ACC112 (cell line): Measurements from ENCODE around the gene ARID1B.

Source experiments
- H2AFZ ChIP-seq: fragments of 200-600 bp; sonication (generic); one replicate; pipeline ENCODE4 v1.6.0; 2017; ENCODE audit warnings: antibody characterized with exemption, low read length; ENCODE audit not compliant: unreplicated experiment
- H3K27ac ChIP-seq: fragments of 200-600 bp; sonication (generic); 2 replicates; pipeline ENCODE4 v1.5.1; 2014; ENCODE audit warnings: low read depth, mild to moderate bottlenecking, antibody characterized with exemption, low read length, moderate library complexity
- H3K27me3 ChIP-seq: fragments of 200-600 bp; sonication (generic); 2 replicates; pipeline ENCODE4 v1.6.1; 2014; ENCODE audit warnings: mild to moderate bottlenecking, antibody characterized with exemption, low read length, moderate library complexity, mixed read lengths; ENCODE audit not compliant: insufficient read depth
- H3K36me3 ChIP-seq: fragments of 200-600 bp; sonication (generic); 2 replicates; pipeline ENCODE4 v1.6.1; 2016; ENCODE audit warnings: mild to moderate bottlenecking, antibody characterized with exemption, low read length, moderate library complexity, mixed read lengths; ENCODE audit not compliant: insufficient read depth
- H3K4me1 ChIP-seq: fragments of 200-600 bp; sonication (generic); one replicate; pipeline ENCODE4 v1.6.1; 2016; ENCODE audit warnings: low read length, mixed read lengths; ENCODE audit not compliant: insufficient read depth, unreplicated experiment, control insufficient read depth
- H3K4me3 ChIP-seq: fragments of 200-600 bp; sonication (generic); 2 replicates; pipeline ENCODE4 v1.5.1; 2014; ENCODE audit warnings: mild to moderate bottlenecking, low read depth, low read length
- H3K79me2 ChIP-seq: fragments of 200-600 bp; sonication (generic); one replicate; pipeline ENCODE4 v1.6.0; 2016; ENCODE audit warnings: low read length; ENCODE audit not compliant: control insufficient read depth, unreplicated experiment, insufficient read depth

Gene ARID1B

GRCh38 chr6:156868385-156868784 is 91.2 kb downstream of the ARID1B start:
- Histone ChIP-seq H3K79me2 (peaks cover 66% of the 10 kb centered on the region), H2AFZ (no peak overlapping the region), H3K27ac (no peak overlapping the region), H3K27me3 (no peaks in the 10 kb centered on the region), H3K36me3 (no peaks in the 10 kb centered on the region), H3K4me1 (peaks cover 16% of the 10 kb centered on the region), H3K4me3 (no peak overlapping the region)

GRCh38 chr6:156869980-156870398 is 92.8 kb downstream of the ARID1B start:
- H3K27ac ChIP-seq = no peak overlapping the region

GRCh38 chr6:156870924-156871539 is 93.9 kb downstream of the ARID1B start:
- Histone ChIP-seq H3K4me3 (no peak overlapping the region), H3K79me2 (peaks cover 73% of the 10 kb centered on the region), H3K36me3 (no peaks in the 10 kb centered on the region), H3K27ac (no peak overlapping the region), H2AFZ (no peak overlapping the region), H3K27me3 (no peaks in the 10 kb centered on the region), H3K4me1 (peaks cover 13% of the 10 kb centered on the region)

More at GRCh38 chr6:156869980-156870398, 92.8 kb downstream of the ARID1B start:
- no peak overlapping the region for H3K4me3 ChIP-seq
- H3K36me3 ChIP-seq = no peaks in the 10 kb centered on the region
- H2AFZ ChIP-seq = no peak overlapping the region
- no peaks in the 10 kb centered on the region for H3K27me3 ChIP-seq
- peaks cover 16% of the 10 kb centered on the region for H3K4me1 ChIP-seq
- peaks cover 69% of the 10 kb centered on the region for H3K79me2 ChIP-seq

- no peaks in the 10 kb centered on the region for H3K36me3 ChIP-seq
- H3K27ac ChIP-seq = no peak overlapping the region
- H3K4me3 ChIP-seq = no peak overlapping the region
- H3K27me3 ChIP-seq = no peaks in the 10 kb centered on the region
- no peak overlapping the region for H2AFZ ChIP-seq
- H3K79me2 ChIP-seq = peaks cover 65% of the 10 kb centered on the region
- H3K4me1 ChIP-seq = no peaks in the 10 kb centered on the region
These were observed 95.7 kb downstream of the ARID1B start for GRCh38 chr6:156872903-156873302.

- Histone ChIP-seq H2AFZ (no peak overlapping the region), H3K4me3 (no peak overlapping the region), H3K79me2 (peaks cover 65% of the 10 kb centered on the region), H3K27me3 (no peaks in the 10 kb centered on the region), H3K27ac (no peak overlapping the region), H3K36me3 (no peaks in the 10 kb centered on the region), H3K4me1 (no peaks in the 10 kb centered on the region)
These were observed 96.6 kb downstream of the ARID1B start for GRCh38 chr6:156873654-156874380.

GRCh38 chr6:156875062-156875461 is 97.9 kb downstream of the ARID1B start:
- H3K4me1 ChIP-seq = no peaks in the 10 kb centered on the region
- no peaks in the 10 kb centered on the region for H3K36me3 ChIP-seq
- H3K4me3 ChIP-seq = no peak overlapping the region
- no peaks in the 10 kb centered on the region for H3K27me3 ChIP-seq
- H2AFZ ChIP-seq = no peak overlapping the region
- no peak overlapping the region for H3K27ac ChIP-seq
- H3K79me2 ChIP-seq = peaks cover 66% of the 10 kb centered on the region

- Histone ChIP-seq H3K4me3 (no peak overlapping the region), H3K27me3 (no peaks in the 10 kb centered on the region), H3K27ac (no peak overlapping the region), H3K79me2 (peaks cover 66% of the 10 kb centered on the region), H3K4me1 (no peaks in the 10 kb centered on the region), H3K36me3 (no peaks in the 10 kb centered on the region), H2AFZ (no peak overlapping the region)
These were observed 99.1 kb downstream of the ARID1B start for GRCh38 chr6:156876302-156876701.

- Histone ChIP-seq H2AFZ (no peak overlapping the region), H3K27me3 (no peaks in the 10 kb centered on the region), H3K4me3 (no peak overlapping the region), H3K27ac (no peak overlapping the region), H3K79me2 (peaks cover 73% of the 10 kb centered on the region), H3K4me1 (no peaks in the 10 kb centered on the region), H3K36me3 (no peaks in the 10 kb centered on the region)
These were observed 100.1 kb downstream of the ARID1B start for GRCh38 chr6:156877126-156877863.

- H3K27ac ChIP-seq = no peak overlapping the region
- H2AFZ ChIP-seq = no peak overlapping the region
- H3K4me3 ChIP-seq = no peak overlapping the region
- H3K4me1 ChIP-seq = peaks cover 4% of the 10 kb centered on the region
- no peaks in the 10 kb centered on the region for H3K27me3 ChIP-seq
- H3K79me2 ChIP-seq = peaks cover 83% of the 10 kb centered on the region
- no peaks in the 10 kb centered on the region for H3K36me3 ChIP-seq
These were observed 101.5 kb downstream of the ARID1B start for GRCh38 chr6:156878681-156879080.

- Histone ChIP-seq H3K36me3 (no peaks in the 10 kb centered on the region), H3K27ac (no peak overlapping the region), H3K4me1 (peaks cover 8% of the 10 kb centered on the region), H2AFZ (no peak overlapping the region), H3K4me3 (no peak overlapping the region), H3K79me2 (peaks cover 85% of the 10 kb centered on the region), H3K27me3 (no peaks in the 10 kb centered on the region)
These were observed 102.0 kb downstream of the ARID1B start for GRCh38 chr6:156879186-156879585.
